ENCODE measurements around the gene NOS1. TPM values are rescaled to one million over a fixed set of nuclear protein-coding genes. Genes with fewer than 3 reads are reported as not detected.

Gene NOS1
- total and polyA plus RNA-seq, 7 experiments from 2014 or later = not detected

- H3K9me3 Mint-ChIP-seq = peaks cover 0 to 4% (median 1%) of the 10 kb centered on the region in 11 donors
- ChIA-PET CTCF (no interaction called here), POLR2A (no interaction called here)
- H3K36me3 Mint-ChIP-seq = no peaks in the 10 kb centered on the region
- peaks cover 10 to 50% (median 22%) of the 10 kb centered on the region in 5 donors for H3K27me3 Mint-ChIP-seq
- Histone ChIP-seq H3K4me3 (ENCODE audit: low read length) (no peak overlapping the region), H3K4me1 (ENCODE audit: control insufficient read depth in 2 of 2, insufficient read depth in 2 of 2, low read length in 2 of 2) (no peaks in the 10 kb centered on the region), H3K9me3 (ENCODE audit: control insufficient read depth in 2 of 3, low read length in 3 of 3) (no peaks in the 10 kb centered on the region), H3K27ac (ENCODE audit: low read depth, low read length) (no peak overlapping the region), H3K36me3 (ENCODE audit: control insufficient read depth in 2 of 3, insufficient read depth in 3 of 3, low read length in 3 of 3) (no peaks in the 10 kb centered on the region), H3K27me3 (ENCODE audit: control insufficient read depth in 2 of 2, insufficient read depth in 2 of 2, low read length in 2 of 2) (no peaks in the 10 kb centered on the region)
- H3K27ac Mint-ChIP-seq = no peak overlapping the region
- DNase-seq = no peak
- no peak for ATAC-seq
- H3K4me3 Mint-ChIP-seq = no peak overlapping the region
- intact Hi-C loops (cut with micrococcal nuclease) = no loop called here
- peaks cover 0 to 3% (median 0%) of the 10 kb centered on the region in 7 donors for H3K4me1 Mint-ChIP-seq
Measured at GRCh38 chr12:117329756-117330155, 31.7 kb downstream of the NOS1 start.

DNA sequence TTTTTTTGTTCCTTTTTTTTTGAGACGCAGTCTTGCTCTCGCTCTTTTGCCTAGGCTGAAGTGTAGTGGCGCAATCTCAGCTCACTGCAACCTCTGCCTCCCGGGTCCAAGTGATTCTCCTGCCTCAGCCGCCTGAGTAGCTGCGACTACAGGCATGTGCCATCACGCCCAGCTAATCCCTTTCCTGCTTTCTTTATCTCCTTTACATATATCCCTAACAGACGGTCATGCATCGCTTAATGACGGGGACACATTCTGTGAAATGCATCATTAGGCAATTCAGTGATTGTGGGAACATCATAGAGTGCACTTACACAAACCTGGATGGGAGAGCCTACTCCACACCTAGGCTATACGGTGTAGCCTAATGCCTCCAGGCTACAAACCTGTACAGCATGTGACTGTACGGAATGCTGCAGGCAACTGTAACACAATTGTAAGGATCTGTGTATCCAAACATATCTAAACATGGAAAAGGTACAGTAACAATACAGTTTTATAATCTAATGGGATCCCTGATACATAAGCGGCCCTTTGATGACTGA lies 32.8 kb downstream of the NOS1 start:
- Mint-ChIP-seq H3K36me3 (no peaks in the 10 kb centered on the region), H3K27me3 (peaks cover 5 to 43% (median 18%) of the 10 kb centered on the region in 5 donors), H3K9me3 (peaks cover 0 to 4% (median 1%) of the 10 kb centered on the region in 11 donors), H3K27ac (no peak overlapping the region), H3K4me3 (no peak overlapping the region), H3K4me1 (peaks cover 0 to 2% (median 0%) of the 10 kb centered on the region in 7 donors)
- ATAC-seq (no peak), DNase-seq (no peak)
- Histone ChIP-seq H3K27me3 (ENCODE audit: control insufficient read depth in 2 of 2, insufficient read depth in 2 of 2, low read length in 2 of 2) (no peaks in the 10 kb centered on the region), H3K4me1 (ENCODE audit: control insufficient read depth in 2 of 2, insufficient read depth in 2 of 2, low read length in 2 of 2) (no peaks in the 10 kb centered on the region), H3K9me3 (ENCODE audit: control insufficient read depth in 2 of 3, low read length in 3 of 3) (no peaks in the 10 kb centered on the region), H3K4me3 (ENCODE audit: low read length) (no peak overlapping the region), H3K27ac (ENCODE audit: low read depth, low read length) (no peak overlapping the region), H3K36me3 (ENCODE audit: control insufficient read depth in 2 of 3, insufficient read depth in 3 of 3, low read length in 3 of 3) (no peaks in the 10 kb centered on the region)
- ChIA-PET POLR2A (no interaction called here), CTCF (no interaction called here)
- intact Hi-C loops (cut with micrococcal nuclease) = no loop called here

DNA sequence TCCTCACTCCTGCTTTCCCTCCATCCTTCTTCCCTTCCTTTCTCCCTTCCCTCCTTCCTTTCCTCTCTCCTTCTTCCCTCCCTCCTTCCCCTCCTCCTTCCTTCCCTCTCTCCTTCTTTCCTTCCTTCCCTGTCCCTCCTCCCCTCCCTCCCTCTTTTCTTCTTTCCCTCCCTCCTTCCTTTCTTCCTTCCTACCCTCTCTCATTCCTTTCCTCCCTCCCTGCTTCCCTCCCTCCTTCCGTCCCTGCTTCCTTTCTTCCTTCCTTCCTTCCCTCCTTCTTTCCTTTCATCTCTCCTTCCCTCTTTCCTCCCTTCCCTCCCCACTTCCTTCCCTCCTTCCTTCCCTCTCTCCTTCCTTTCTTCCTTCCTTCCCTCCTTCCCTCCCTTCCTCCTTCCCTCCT lies 39.0 kb downstream of the NOS1 start:
- no peaks in the 10 kb centered on the region for H3K9me3 ChIP-seq (ENCODE audit: control insufficient read depth in 2 of 3, low read length in 3 of 3)
- POLR2A ChIA-PET = no interaction called here

DNA sequence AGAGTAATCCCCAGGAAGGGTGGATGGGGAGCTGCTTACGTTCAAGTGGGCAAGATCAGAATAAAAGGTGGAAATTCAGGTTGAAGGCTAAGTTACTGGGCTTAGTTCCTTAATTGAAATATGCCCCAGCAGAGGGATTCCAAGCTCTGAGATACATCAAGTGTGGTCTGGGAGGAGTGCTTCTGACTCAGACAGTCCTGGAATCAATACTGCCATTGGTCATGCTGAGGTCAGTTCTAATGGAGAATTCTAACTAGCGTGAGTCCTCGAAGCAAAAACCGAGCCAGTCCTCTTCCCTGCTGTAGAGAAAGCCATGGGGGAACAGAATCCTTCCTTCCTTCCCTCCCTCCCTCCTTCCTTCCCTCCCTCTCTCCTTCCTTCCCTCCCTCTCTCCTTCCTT lies 39.9 kb downstream of the NOS1 start:
- no peaks in the 10 kb centered on the region for H3K36me3 Mint-ChIP-seq
- ChIA-PET CTCF (no interaction called here), POLR2A (no interaction called here)
- H3K9me3 Mint-ChIP-seq = peaks cover 0 to 14% (median 6%) of the 10 kb centered on the region in 11 donors
- Histone ChIP-seq H3K36me3 (ENCODE audit: control insufficient read depth in 2 of 3, insufficient read depth in 3 of 3, low read length in 3 of 3) (no peaks in the 10 kb centered on the region), H3K4me1 (ENCODE audit: control insufficient read depth in 2 of 2, insufficient read depth in 2 of 2, low read length in 2 of 2) (no peaks in the 10 kb centered on the region), H3K4me3 (ENCODE audit: low read length) (no peak overlapping the region), H3K27ac (ENCODE audit: low read depth, low read length) (no peak overlapping the region), H3K27me3 (ENCODE audit: control insufficient read depth in 2 of 2, insufficient read depth in 2 of 2, low read length in 2 of 2) (no peaks in the 10 kb centered on the region), H3K9me3 (ENCODE audit: control insufficient read depth in 2 of 3, low read length in 3 of 3) (peaks cover 0 to under 1% (median 0%) of the 10 kb centered on the region in 3 experiments)
- peaks cover 0 to 19% (median 5%) of the 10 kb centered on the region in 5 donors for H3K27me3 Mint-ChIP-seq
- no peak for DNase-seq
- intact Hi-C loops (cut with micrococcal nuclease) = no loop called here
- H3K4me3 Mint-ChIP-seq = no peak overlapping the region
- H3K27ac Mint-ChIP-seq = no peak overlapping the region
- H3K4me1 Mint-ChIP-seq = no peaks in the 10 kb centered on the region
- ATAC-seq = no peak

More for the DNA sequence above, 39.0 kb downstream of the NOS1 start:
- ATAC-seq = no peak
- intact Hi-C loops (cut with micrococcal nuclease) = no loop called here
- H3K36me3 Mint-ChIP-seq = no peaks in the 10 kb centered on the region
- H3K27ac Mint-ChIP-seq = no peak overlapping the region
- Histone ChIP-seq H3K4me1 (ENCODE audit: control insufficient read depth in 2 of 2, insufficient read depth in 2 of 2, low read length in 2 of 2) (no peaks in the 10 kb centered on the region), H3K27ac (ENCODE audit: low read depth, low read length) (no peak overlapping the region), H3K4me3 (ENCODE audit: low read length) (no peak overlapping the region), H3K27me3 (ENCODE audit: control insufficient read depth in 2 of 2, insufficient read depth in 2 of 2, low read length in 2 of 2) (no peaks in the 10 kb centered on the region), H3K36me3 (ENCODE audit: control insufficient read depth in 2 of 3, insufficient read depth in 3 of 3, low read length in 3 of 3) (no peaks in the 10 kb centered on the region)
- no peak overlapping the region for H3K4me3 Mint-ChIP-seq
- DNase-seq = no peak
- no peaks in the 10 kb centered on the region for H3K4me1 Mint-ChIP-seq
- H3K9me3 Mint-ChIP-seq = peaks cover 0 to 10% (median under 1%) of the 10 kb centered on the region in 11 donors
- CTCF ChIA-PET = no interaction called here
- H3K27me3 Mint-ChIP-seq = peaks cover 0 to 19% (median 10%) of the 10 kb centered on the region in 5 donors

GRCh38 chr12:117318591-117318990 lies 42.8 kb downstream of the NOS1 start:
- H3K27me3 ChIP-seq (ENCODE audit: control insufficient read depth in 2 of 2, insufficient read depth in 2 of 2, low read length in 2 of 2) = no peaks in the 10 kb centered on the region
- peaks cover 0 to 20% (median 4%) of the 10 kb centered on the region in 5 donors for H3K27me3 Mint-ChIP-seq
- no peak for DNase-seq
- H3K9me3 Mint-ChIP-seq = peaks cover 4 to 26% (median 8%) of the 10 kb centered on the region in 11 donors
- intact Hi-C loops (cut with micrococcal nuclease) = no loop called here
- no peaks in the 10 kb centered on the region for H3K4me1 Mint-ChIP-seq
- no peaks in the 10 kb centered on the region for H3K4me1 ChIP-seq (ENCODE audit: control insufficient read depth in 2 of 2, insufficient read depth in 2 of 2, low read length in 2 of 2)
- peaks cover 0 to 4% (median 0%) of the 10 kb centered on the region in 5 donors for H3K36me3 Mint-ChIP-seq
- H3K27ac ChIP-seq (ENCODE audit: low read depth, low read length) = no peak overlapping the region
- ATAC-seq = no peak
- no peaks in the 10 kb centered on the region for H3K36me3 ChIP-seq (ENCODE audit: control insufficient read depth in 2 of 3, insufficient read depth in 3 of 3, low read length in 3 of 3)
- H3K27ac Mint-ChIP-seq = no peak overlapping the region
- H3K4me3 ChIP-seq (ENCODE audit: low read length) = no peak overlapping the region
- POLR2A ChIA-PET = no interaction called here
- H3K4me3 Mint-ChIP-seq = no peak overlapping the region
- H3K9me3 ChIP-seq (ENCODE audit: control insufficient read depth in 2 of 3, low read length in 3 of 3) = peaks cover 0 to 13% (median 0%) of the 10 kb centered on the region in 3 experiments
- CTCF ChIA-PET = no interaction called here

GRCh38 chr12:117316336-117316735 lies 45.1 kb downstream of the NOS1 start:
- Histone ChIP-seq H3K36me3 (ENCODE audit: control insufficient read depth in 2 of 3, insufficient read depth in 3 of 3, low read length in 3 of 3) (no peaks in the 10 kb centered on the region), H3K27me3 (ENCODE audit: control insufficient read depth in 2 of 2, insufficient read depth in 2 of 2, low read length in 2 of 2) (no peaks in the 10 kb centered on the region), H3K4me1 (ENCODE audit: control insufficient read depth in 2 of 2, insufficient read depth in 2 of 2, low read length in 2 of 2) (no peaks in the 10 kb centered on the region), H3K27ac (ENCODE audit: low read depth, low read length) (no peak overlapping the region), H3K9me3 (ENCODE audit: control insufficient read depth in 2 of 3, low read length in 3 of 3) (peaks cover 0 to 13% (median 0%) of the 10 kb centered on the region in 3 experiments), H3K4me3 (ENCODE audit: low read length) (no peak overlapping the region)
- POLR2A ChIA-PET = no interaction called here
- DNase-seq (no peak), ATAC-seq (no peak)
- CTCF ChIA-PET = no interaction called here
- H3K36me3 Mint-ChIP-seq = peaks cover 0 to 4% (median 0%) of the 10 kb centered on the region in 5 donors
- H3K9me3 Mint-ChIP-seq = peaks cover 4 to 31% (median 8%) of the 10 kb centered on the region in 11 donors
- no peaks in the 10 kb centered on the region for H3K4me1 Mint-ChIP-seq
- no peak overlapping the region for H3K4me3 Mint-ChIP-seq
- no peak overlapping the region for H3K27ac Mint-ChIP-seq
- peaks cover 0 to 22% (median 3%) of the 10 kb centered on the region in 5 donors for H3K27me3 Mint-ChIP-seq
- intact Hi-C loops (cut with micrococcal nuclease) = no loop called here

GRCh38 chr12:117313926-117314325 lies 47.5 kb downstream of the NOS1 start:
- no peak overlapping the region for H3K27ac Mint-ChIP-seq
- H3K36me3 ChIP-seq (ENCODE audit: control insufficient read depth in 2 of 3, insufficient read depth in 3 of 3, low read length in 3 of 3) = no peaks in the 10 kb centered on the region
- no peak overlapping the region for H3K27ac ChIP-seq (ENCODE audit: low read depth, low read length)
- H3K9me3 ChIP-seq (ENCODE audit: control insufficient read depth in 2 of 3, low read length in 3 of 3) = peaks cover 0 to 13% (median 0%) of the 10 kb centered on the region in 3 experiments
- DNase-seq (no peak), ATAC-seq (no peak)
- H3K4me1 Mint-ChIP-seq = no peaks in the 10 kb centered on the region
- H3K4me1 ChIP-seq (ENCODE audit: control insufficient read depth in 2 of 2, insufficient read depth in 2 of 2, low read length in 2 of 2) = no peaks in the 10 kb centered on the region
- intact Hi-C loops (cut with micrococcal nuclease) = no loop called here
- H3K4me3 Mint-ChIP-seq = no peak overlapping the region
- POLR2A ChIA-PET = no interaction called here
- no peak overlapping the region for H3K4me3 ChIP-seq (ENCODE audit: low read length)
- H3K36me3 Mint-ChIP-seq = peaks cover 0 to 4% (median 0%) of the 10 kb centered on the region in 5 donors
- H3K27me3 ChIP-seq (ENCODE audit: control insufficient read depth in 2 of 2, insufficient read depth in 2 of 2, low read length in 2 of 2) = no peaks in the 10 kb centered on the region
- peaks cover 0 to 13% (median 3%) of the 10 kb centered on the region in 5 donors for H3K27me3 Mint-ChIP-seq
- peaks cover 4 to 25% (median 8%) of the 10 kb centered on the region in 11 donors for H3K9me3 Mint-ChIP-seq
- CTCF ChIA-PET = no interaction called here

All from naive thymus-derived CD4-positive, alpha-beta T cell (primary cell).